ENCODE measurements around the gene TTC28.
"Not testable (repeated sequence)": the region's sequence is repeated elsewhere in the genome, so short reads cannot be mapped to it uniquely, and the experiment has no call there.

TTC28 gene

GRCh38 chr22:28553108-28553866, 126.4 kb downstream of the TTC28 start:
- DNase-seq = not testable (repeated sequence)

GRCh38 chr22:28548406-28548805, 131.2 kb downstream of the TTC28 start:
- no peak for DNase-seq

- DNase-seq = no peak
These were observed 132.4 kb downstream of the TTC28 start for GRCh38 chr22:28547132-28547842.

GRCh38 chr22:28544431-28544868, 135.2 kb downstream of the TTC28 start:
- no peak for DNase-seq

- no peak for DNase-seq
These were observed 136.5 kb downstream of the TTC28 start for GRCh38 chr22:28542980-28543621.

- DNase-seq = no peak
These were observed 138.5 kb downstream of the TTC28 start for GRCh38 chr22:28541137-28541536.

GRCh38 chr22:28538922-28539321, 140.7 kb downstream of the TTC28 start:
- no peak for DNase-seq

GRCh38 chr22:28530565-28530964, 149.1 kb downstream of the TTC28 start:
- not testable (repeated sequence) for DNase-seq

- not testable (repeated sequence) for DNase-seq
These were observed 150.5 kb downstream of the TTC28 start for GRCh38 chr22:28529144-28529543.

- DNase-seq = no peak
These were observed 158.2 kb downstream of the TTC28 start for GRCh38 chr22:28521451-28521850.

GRCh38 chr22:28514321-28514821, 165.3 kb downstream of the TTC28 start:
- no peak for DNase-seq

GRCh38 chr22:28512387-28512786, 167.3 kb downstream of the TTC28 start:
- not testable (repeated sequence) for DNase-seq

GRCh38 chr22:28507896-28508295, 171.7 kb downstream of the TTC28 start:
- no peak for DNase-seq

- peak; percentile 11 for DNase-seq
These were observed 173.5 kb downstream of the TTC28 start for GRCh38 chr22:28506150-28506535.

GRCh38 chr22:28505416-28506149, 174.1 kb downstream of the TTC28 start:
- DNase-seq = peak; percentile 11

GRCh38 chr22:28500006-28500405, 179.6 kb downstream of the TTC28 start:
- no peak for DNase-seq

GRCh38 chr22:28498044-28498443, 181.6 kb downstream of the TTC28 start:
- DNase-seq = no peak

- no peak for DNase-seq
These were observed 182.5 kb downstream of the TTC28 start for GRCh38 chr22:28497188-28497587.

- DNase-seq = not testable (repeated sequence)
These were observed 188.4 kb downstream of the TTC28 start for GRCh38 chr22:28491289-28491688.

GRCh38 chr22:28488825-28489224, 190.8 kb downstream of the TTC28 start:
- no peak for DNase-seq

GRCh38 chr22:28484662-28485061, 195.0 kb downstream of the TTC28 start:
- no peak for DNase-seq

GRCh38 chr22:28481725-28482124, 197.9 kb downstream of the TTC28 start:
- no peak for DNase-seq

Data from DMS79 (cell line).